ENCODE results near the gene GPR37.

GRCh38 chr7:124773339-124773738, 7.7 kb upstream of the GPR37 start:
- TF ChIP-seq CTCF (IDR thresholded peaks at IDR 0.05) (no peak), POLR2A (IDR thresholded peaks at IDR 0.05) (no peak)
